ENCODE data around the gene GAREM2. TPM values are rescaled to one million over a fixed set of nuclear protein-coding genes. Genes with fewer than 3 reads are reported as not detected.

The GAREM2 gene
- total and polyA plus RNA-seq, 4 donors, result 0.08 to 0.28 (median 0.16) TPM

DNA sequence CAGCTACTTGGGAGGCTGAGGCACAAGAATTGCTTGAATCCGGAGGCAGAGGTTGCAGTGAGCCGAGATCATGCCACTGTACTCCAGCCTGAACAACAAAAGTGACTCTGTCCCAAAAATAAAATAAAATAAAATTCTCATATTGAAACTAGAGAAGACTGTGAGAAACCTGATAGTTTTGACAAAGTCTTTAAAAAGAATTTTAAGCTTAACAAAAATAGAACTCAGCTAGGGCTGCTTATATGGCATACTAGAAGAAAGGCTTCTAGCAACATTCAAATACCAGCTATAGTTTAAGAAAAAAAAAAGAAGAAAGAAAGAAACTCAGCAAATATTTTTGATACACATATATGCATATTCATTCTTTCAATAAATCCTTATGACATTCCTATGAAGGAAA is 57.9 kb downstream of the GAREM2 start (continued):
- TF ChIP-seq, protein P1, sequence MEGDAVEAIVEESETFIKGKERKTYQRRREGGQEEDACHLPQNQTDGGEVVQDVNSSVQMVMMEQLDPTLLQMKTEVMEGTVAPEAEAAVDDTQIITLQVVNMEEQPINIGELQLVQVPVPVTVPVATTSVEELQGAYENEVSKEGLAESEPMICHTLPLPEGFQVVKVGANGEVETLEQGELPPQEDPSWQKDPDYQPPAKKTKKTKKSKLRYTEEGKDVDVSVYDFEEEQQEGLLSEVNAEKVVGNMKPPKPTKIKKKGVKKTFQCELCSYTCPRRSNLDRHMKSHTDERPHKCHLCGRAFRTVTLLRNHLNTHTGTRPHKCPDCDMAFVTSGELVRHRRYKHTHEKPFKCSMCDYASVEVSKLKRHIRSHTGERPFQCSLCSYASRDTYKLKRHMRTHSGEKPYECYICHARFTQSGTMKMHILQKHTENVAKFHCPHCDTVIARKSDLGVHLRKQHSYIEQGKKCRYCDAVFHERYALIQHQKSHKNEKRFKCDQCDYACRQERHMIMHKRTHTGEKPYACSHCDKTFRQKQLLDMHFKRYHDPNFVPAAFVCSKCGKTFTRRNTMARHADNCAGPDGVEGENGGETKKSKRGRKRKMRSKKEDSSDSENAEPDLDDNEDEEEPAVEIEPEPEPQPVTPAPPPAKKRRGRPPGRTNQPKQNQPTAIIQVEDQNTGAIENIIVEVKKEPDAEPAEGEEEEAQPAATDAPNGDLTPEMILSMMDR (IDR thresholded peaks at IDR 0.05; ENCODE audit: low read depth, low read length, missing input control), result no peak
- TF ChIP-seq NR2F2 (IDR thresholded peaks at IDR 0.05), result no peak
- no peak for TF ChIP-seq JUND (IDR thresholded peaks at IDR 0.05)

DNA sequence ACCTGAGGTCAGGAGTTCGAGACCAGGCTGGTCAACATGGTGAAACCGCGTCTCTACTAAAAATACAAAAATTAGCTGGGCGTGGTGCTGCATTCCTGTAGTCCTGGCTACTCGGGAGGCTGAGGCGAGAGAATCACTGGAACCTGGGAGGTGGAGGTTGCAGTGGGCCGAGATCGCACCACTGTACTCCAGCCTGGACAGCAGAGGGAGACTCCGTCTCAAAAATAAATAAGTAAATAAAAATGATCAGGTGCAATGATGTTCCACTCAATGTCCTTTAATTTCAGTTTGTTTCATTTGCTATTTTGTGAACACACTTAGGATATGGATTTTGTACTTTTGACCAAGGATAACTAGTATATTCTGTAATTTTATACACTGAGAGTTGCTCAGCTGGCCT is 62.2 kb downstream of the GAREM2 start:
- no peak for TF ChIP-seq GABPA (IDR thresholded peaks at IDR 0.05 in 1 of 2, conservative IDR thresholded peaks at IDR 0.05 in 1 of 2)
- TF ChIP-seq YY1 (IDR thresholded peaks at IDR 0.05), result no peak
- TF ChIP-seq ATF3 (IDR thresholded peaks at IDR 0.05), result no peak
- TF ChIP-seq, protein P2, sequence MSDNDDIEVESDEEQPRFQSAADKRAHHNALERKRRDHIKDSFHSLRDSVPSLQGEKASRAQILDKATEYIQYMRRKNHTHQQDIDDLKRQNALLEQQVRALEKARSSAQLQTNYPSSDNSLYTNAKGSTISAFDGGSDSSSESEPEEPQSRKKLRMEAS (IDR thresholded peaks at IDR 0.05), result no peak
- peak; percentile 64 to 78 for TF ChIP-seq RAD21 (IDR thresholded peaks at IDR 0.05)
- TF ChIP-seq, protein P1 (IDR thresholded peaks at IDR 0.05; ENCODE audit: low read depth, low read length, missing input control), result peak; percentile 41
- no peak for TF ChIP-seq HNF4A (conservative IDR thresholded peaks at IDR 0.05)
- no peak for TF ChIP-seq HNF4G (IDR thresholded peaks at IDR 0.05)
- no peak for TF ChIP-seq JUND (IDR thresholded peaks at IDR 0.05)
- TF ChIP-seq RXRA (IDR thresholded peaks at IDR 0.05), result no peak
- TF ChIP-seq REST (IDR thresholded peaks at IDR 0.05), result no peak

More for the DNA sequence above, 62.2 kb downstream of the GAREM2 start:
- Histone ChIP-seq H3K4me1 (ENCODE audit: control insufficient read depth in 4 of 4, insufficient read depth in 4 of 4, low read length in 3 of 4) (peaks cover 8 to 25% (median 22%) of the 10 kb centered on the region in 4 donors), H3K27ac (ENCODE audit: low read depth in 1 of 2, low read length in 2 of 2) (no peak overlapping the region), H3K9ac (ENCODE audit: low read depth in 1 of 2, low read length in 2 of 2) (no peak overlapping the region), H3K36me3 (ENCODE audit: control insufficient read depth in 4 of 4, insufficient read depth in 3 of 4, low read depth in 1 of 4, low read length in 3 of 4) (peaks cover 16 to 68% (median 57%) of the 10 kb centered on the region in 4 donors), H3K27me3 (ENCODE audit: control insufficient read depth in 4 of 4, insufficient read depth in 4 of 4, low read length in 3 of 4) (no peaks in the 10 kb centered on the region), H3K9me3 (ENCODE audit: control insufficient read depth in 4 of 4, low read length in 3 of 4) (no peaks in the 10 kb centered on the region), H3K4me3 (ENCODE audit: low read depth in 1 of 3, low read length in 3 of 3) (no peak overlapping the region)
- 74% methylated on average over 9 of the region's 9 CpGs for WGBS
- no peak for DNase-seq (ENCODE audit: low spot score)
